HG03439 (cell line): ENCODE results near the gene ACACA.

Experiments used
- ATAC-seq: cut with Tn5 transposase; IDR thresholded peaks from one replicate; pipeline ENCODE4 v1.9.1; 2021; ENCODE audit warnings: mild to moderate bottlenecking, moderate library complexity; ENCODE audit not compliant: unreplicated experiment

Gene ACACA

DNA sequence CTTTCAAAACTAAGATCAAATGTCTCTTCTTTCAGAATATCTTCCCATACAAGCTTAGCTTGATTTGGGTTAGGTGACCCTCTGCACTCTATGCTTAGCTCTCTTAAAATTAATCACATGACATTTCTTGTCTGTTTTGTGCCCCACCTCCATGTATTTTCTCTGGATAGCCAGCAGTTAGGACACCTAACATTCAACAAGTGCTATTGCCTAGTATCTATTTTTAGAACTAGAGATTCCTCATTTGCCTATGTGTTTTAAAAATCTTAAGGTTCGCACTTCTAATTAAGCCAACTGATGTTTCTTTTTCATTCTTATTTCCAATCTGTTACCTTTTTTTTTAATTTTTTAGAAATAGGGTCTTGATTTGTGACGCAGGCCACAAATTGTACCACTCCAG lies 160.6 kb downstream of the ACACA start:
- ATAC-seq, result no peak

DNA sequence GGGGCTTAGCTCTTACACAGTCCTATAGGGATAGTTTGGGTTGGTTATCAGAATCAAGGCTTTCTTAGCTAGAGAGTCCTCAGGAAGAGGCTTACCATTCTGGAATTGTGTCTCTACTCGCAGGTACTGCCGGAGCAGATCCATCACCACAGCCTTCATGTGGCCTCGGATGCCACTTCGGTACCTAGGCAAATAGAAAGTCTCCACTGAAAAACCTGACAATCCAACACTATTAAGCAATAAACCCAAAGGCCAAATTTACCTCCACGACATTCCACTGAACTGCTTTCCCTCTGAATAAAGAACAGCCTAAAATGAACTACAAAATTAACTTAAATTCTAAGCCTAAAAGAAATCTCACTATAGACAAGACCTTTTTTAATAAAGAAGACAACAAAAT lies 166.3 kb downstream of the ACACA start:
- ATAC-seq, result no peak

DNA sequence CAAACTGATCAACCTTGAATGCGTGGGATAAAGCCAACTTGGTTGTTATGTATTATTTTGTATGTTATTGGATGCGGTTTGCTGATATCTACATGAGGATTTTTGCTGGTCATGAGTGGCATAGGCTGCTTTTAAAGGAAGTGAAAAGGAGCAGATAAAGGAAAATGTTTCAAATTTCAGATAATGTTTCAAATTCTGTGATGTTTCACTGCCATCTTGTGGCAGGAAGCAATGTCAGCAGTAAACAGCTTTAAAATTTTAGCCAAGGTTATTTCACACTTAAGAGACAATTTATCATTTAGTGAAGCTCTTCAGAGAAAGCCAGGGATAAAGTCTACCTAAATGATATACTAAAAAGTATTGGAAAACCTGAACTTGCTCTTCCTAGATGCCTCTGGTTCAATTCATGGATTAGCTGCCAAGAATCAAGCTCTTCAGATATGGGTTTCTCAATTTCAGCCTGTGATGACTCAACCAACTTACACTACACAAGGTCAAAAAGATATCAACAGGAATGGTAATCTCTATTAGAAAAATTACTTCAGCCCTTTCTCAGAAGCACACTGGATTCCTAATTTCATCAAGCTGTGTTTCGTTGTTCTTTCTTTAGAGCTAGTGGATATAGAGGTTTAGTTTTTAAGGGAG lies 166.8 kb downstream of the ACACA start:
- ATAC-seq, result no peak

DNA sequence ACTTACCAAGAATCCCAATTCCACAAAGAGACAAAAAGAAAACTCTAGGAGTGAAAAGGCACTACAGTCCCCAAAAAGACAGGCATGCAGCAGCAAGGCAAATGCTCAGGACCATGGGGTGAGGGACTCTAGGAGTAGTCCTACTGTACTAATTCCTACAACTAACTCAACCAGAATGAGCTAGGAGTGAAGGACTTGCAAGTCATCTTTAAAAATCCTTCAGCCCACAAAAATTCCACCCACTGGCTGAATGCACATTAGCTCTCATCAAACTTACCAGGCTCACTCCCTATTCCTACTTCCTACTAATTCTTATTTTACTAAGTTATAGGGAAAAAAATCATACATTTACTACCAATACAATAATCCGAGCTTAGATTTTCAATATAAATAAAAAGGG lies 172.5 kb downstream of the ACACA start:
- ATAC-seq, result no peak

DNA sequence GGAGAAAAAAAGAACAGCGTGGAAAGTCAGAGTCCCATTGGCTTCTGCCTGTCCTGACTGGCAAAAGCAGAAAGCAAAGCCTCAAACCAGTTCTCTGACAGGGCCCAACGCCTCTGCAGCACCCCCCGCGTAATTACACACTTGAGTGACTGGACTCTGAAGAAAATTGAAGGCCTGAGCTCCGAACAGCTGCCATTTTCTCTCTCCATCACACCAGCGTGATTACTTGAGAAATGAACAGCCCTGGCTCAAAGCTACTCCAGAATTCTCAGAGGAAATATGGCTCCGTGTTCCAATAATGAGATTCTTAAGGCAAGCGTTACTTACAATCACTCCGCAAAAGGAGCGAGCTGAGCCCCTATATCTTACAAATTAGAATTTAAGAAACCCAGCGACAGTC lies 173.6 kb downstream of the ACACA start:
- no peak for ATAC-seq

DNA sequence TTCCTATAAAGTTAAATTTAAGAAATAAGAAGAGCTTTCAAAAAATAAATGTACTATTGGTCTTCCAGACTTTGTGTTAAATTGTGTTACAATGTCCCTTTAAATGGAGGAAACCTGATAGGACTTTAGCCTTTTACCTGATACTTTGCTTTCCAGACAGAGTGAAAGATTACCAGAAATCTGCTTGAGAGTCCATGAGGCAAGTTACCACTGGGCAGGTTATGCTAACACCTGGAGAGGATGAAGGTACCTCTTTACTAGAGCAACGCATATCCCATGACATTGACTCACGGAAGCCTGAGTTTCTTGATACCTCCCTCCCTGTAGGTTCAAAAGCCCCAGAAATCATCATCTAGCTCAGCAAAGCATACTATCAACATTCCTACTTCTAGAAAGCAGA lies 174.7 kb downstream of the ACACA start:
- ATAC-seq, result no peak

DNA sequence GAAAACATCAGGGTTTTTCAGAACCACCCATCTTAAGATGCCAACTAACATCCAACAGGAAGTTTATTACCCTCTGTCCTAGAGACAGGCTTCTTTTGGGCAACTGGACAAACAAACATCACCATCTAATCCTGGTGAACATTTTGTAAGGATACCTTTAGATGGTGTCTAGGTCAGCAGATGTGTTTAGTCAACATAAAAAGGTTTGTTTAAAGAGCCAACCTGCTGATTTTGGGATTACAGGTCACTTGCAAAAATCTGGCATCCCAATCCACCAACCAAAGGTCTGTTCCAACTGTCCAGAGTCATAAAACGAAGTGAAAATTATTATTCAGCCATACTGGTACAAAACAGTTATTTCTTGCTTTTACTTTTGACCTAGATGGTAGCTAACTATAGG lies 176.0 kb downstream of the ACACA start:
- no peak for ATAC-seq

DNA sequence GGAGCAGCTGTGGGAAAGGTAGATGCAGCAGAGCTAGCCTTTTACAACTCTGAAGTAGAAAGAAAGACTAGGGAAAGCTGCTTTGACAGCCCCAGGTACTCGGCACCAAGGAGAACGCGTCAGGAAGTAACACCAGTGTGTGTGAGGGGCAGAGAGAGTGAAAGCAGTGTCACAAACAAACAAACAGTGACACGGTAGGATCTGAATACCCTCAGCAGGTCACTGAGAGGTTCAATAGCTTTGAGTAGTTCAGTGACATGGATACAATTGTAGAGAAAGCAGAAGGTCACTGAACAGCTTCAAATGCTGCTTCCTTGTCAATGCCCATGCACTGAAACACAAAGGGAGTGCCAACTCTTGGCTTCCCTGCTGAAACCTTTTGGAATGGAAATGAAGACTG lies 181.2 kb downstream of the ACACA start:
- ATAC-seq, result no peak

DNA sequence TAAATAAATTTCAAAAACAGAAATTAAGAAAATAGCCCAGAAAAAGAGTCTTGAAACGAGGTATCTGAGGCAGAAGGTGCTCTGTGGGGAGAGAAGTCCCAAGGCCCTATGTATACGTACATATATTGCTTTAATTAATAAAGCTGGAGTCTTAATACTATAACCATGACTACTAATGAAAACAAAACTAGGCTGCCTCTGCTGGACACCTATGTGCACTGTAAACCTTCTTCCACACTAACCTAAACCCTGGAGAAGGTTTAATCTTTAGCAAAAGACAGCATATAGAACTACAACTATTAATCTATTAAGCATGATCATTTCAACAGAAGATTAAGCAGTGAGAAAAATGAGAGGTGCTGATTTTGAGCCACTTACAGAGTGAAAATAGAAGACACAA lies 184.8 kb downstream of the ACACA start:
- ATAC-seq, result no peak

DNA sequence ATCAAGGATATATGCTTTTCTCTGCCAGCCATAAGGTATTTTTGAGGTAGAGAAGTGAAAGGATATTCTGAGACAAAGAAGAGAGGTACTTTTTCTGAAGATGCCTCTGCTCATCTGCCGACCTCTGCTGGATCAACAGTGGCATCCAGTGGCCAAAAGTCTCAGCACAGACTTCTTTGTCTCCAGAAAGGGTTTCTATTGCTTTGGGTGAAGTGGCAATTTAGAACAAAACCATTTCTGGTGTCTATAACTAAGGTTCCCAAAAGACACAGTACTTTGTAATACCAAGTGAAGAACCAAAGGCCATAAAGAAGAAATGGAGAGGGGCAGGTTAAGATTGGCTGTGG lies 186.1 kb downstream of the ACACA start:
- no peak for ATAC-seq

DNA sequence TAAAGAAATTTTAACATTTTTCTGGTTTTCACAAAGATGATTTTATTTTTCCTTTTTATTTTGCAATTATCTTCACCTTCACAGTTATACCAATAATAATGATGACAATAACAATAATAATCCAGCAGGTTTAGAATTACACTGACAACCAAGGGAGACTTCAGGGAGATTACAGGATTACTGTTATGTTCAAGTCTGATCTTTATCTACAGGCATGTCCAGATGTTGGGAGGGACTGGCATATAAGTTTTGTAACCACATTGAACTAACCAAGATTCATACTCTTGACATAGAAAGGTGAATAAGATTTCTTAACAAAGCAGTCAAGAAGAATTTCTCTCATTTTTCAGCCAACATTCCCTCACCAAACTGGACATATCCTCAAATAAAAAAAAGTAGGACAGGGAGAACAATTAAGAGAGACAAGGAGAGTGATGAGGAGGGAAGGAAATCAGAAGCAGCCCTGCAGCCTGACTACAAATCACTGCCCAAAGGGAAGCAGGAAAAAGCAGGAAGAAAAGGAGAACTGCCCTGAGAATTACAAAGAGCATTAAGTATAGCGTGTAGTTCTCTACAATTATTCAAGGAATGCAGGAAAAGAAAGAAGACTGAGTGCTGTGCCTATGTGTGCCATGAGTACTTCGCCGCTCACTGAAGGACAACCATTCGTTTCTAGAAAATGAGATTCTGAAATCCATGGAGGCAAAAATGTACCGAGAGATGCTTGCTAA lies 186.6 kb downstream of the ACACA start:
- ATAC-seq, result no peak

DNA sequence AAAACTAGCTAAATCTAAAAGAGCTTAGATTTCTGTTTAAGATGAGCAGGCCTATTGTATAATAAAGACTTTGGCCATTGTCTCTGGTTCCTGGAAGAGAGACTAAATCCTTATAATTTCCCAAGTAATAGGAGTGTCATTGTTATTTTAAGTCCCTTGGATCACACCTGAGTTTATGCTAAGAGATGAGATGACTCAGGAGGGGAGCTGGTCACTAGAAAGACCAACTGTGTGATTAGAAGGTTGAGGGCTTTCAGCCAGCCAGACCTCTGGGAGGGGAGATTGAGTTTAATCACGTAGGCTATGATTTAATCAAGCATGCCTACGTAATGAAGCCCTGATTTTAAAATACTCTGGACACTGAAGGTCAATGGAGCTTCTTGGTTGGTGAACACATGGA lies 187.8 kb downstream of the ACACA start:
- ATAC-seq, result no peak

DNA sequence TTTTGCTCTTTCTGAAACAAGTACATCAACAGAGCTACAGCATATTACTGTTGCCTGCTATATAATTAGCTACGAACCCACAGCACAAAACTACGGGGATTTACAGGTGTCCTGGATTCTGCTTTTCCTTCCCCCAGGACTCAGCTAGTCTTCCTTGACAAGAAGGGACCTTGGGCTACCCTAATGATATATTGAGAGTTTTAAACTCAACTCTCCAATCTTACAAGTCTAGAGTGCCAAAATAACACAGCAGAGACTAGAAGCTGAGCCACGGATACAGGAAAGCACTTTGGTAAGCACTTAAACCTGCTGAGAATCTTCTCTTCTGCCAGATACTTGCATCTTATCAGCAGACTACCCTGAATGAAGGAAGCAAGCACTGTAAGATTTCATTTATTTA lies 192.2 kb downstream of the ACACA start:
- no peak for ATAC-seq

DNA sequence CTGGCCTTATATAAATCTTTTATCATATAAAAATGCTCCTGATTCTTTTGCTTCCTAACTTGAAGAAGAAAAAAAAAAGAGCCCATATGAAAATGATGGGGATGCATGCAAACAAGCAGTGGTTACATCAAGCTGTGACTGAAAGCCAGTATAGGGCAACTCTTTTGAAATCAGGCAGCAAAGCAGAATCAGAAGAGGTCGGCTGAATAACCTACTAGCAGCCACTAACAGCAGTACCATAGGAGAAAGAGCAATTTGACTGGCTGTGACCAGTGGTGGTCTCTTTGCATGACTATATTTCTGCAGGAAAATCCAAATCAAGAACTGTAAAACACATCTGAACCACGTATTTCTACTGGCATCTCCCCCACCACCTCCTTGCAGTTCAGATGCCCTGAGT lies 192.7 kb downstream of the ACACA start:
- ATAC-seq, result no peak

DNA sequence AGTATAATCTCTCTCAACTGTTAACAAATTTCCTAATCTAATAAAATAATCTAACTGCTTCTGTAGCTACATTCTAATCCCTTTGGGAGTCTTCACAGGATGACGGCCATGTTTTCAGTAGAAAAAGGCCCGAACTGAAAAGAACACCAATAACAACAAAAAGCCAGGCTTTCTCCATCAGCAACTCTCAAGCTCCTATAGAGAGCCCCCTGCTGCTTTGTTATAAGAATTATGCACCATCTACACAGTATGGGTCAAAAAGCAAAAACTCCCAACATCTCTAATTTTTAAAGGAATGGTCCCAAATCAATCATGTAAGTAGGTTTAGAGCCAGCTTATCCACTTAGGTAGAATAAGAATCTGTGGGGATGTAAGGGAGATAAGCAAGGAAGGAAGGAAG lies 194.5 kb downstream of the ACACA start:
- no peak for ATAC-seq

DNA sequence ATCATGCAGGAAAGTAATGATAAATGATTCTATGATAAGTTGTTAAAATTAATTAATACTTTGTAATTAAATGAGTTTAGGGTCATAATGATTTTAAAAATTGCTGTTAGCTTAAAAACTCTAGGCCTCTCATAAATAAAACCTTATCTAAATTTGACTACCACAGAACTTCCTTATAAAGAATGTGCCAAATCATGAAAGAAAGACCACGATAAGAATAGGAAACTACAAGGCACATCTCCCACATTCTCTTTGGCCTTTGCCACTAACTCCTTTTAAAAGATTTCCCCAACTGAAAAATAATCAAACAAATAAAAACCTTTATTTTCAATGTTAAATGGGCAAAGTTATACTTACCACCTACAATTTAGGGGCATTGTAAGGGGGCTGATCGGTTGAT lies 195.5 kb downstream of the ACACA start:
- ATAC-seq, result no peak

DNA sequence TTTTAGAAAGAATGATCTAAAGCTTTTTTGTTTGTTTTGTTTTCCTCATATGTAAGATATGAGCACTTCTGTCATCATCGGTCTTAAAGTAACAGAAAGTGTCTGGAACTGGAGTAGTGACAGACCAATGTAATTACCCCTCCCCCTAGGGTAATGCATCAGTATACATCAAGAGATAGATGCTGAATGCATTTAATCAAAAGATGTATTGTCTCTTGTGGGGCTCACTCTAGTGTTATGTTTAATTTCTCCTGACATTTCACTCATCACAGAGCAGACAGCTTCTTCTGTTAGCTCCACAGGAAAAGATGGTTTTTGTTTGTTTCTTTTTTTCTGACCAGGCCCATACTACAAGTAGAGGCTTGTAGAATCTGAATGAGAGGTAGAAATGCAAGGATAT lies 199.5 kb downstream of the ACACA start:
- ATAC-seq, result no peak

DNA sequence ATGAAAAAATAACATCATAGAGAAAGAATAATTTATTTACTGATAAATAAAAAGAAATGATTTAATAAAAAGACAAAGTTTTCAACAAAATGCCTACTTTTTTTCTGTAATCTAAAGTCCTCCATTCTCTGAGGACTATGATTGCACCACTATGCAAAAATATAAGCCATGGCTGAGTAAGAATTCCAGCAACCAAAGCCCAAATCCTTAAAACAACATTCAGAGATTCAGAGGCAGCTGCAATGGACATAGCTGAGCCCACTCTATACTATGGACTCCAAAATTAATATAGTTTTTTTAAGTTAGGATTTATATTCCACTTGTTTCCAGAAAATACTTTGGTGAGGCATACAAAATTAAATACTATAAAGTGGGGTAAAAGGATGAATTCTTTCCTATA lies 200.3 kb downstream of the ACACA start:
- ATAC-seq, result no peak

DNA sequence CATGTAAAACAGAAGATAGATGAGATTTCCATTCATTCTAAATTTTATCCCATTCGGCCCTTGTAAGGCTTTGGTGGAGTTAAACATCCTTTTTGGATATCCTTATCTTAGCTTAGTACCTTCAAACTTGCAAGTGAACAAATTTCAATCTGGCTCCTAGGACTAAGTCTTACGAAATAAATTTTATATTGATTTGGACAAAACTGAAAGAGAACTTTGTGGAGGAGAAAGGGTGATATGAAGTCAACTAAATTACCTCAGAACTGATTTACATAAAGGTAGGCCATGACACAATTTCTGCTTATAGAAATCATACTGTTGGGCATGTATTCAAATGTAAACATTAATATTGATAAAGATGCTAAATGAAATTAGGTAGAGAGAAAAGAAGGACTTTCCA lies 206.1 kb downstream of the ACACA start:
- no peak for ATAC-seq

DNA sequence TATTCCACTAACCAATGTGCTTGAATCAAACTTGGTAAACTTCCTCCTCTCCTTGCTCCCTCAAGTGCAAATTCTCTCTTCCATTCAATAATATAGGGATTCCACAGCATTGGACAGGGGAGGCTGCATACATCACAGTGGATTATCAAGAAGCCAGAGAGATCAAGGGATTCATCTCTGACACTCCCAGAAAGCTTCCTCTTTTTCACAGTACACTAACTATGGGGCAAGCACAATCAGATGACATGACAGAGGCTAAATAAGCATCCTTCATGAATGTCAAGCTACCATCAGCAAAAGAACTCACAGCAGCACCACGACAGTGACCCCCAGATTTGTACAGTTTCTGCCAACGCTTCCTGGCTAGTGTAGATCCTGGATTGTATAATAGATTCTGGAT lies 209.3 kb downstream of the ACACA start:
- no peak for ATAC-seq

DNA sequence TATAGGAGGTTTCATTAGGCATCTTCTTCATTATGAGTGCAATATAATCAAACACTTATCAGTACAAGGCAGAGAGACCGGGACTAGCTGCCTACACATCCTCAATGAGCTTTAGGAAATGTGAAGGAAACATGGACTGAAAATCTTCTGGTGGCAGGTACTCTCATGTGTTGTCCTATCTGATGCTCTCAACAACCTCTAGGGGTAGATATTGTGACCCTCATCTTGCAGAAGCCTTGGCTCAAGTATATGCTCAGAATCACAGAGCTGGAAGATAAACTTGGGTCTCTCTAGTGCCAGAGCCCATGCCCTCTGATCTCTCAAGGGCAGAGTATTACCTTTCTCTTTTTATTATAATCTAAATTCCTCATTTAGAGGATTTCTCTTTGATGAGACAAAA lies 212.4 kb downstream of the ACACA start:
- no peak for ATAC-seq

DNA sequence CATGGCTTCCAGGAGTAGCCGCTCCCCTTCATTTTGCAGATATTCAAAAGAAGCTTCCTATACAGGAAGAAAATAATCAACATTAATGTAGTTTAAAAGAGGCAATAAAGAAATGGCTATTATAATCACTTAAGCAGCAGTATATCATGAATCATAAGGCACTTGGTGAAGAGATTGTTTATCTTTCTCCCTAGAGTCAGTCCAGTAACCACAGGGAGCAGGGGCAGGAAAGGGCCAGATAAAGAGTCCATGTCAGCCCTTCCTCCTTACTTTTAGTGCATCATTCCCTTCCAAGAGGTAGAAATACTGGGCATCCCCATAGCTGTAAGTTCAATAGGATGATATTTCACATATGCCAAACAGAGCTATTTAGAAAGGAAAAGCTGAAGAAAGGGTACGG lies 215.4 kb downstream of the ACACA start:
- no peak for ATAC-seq

DNA sequence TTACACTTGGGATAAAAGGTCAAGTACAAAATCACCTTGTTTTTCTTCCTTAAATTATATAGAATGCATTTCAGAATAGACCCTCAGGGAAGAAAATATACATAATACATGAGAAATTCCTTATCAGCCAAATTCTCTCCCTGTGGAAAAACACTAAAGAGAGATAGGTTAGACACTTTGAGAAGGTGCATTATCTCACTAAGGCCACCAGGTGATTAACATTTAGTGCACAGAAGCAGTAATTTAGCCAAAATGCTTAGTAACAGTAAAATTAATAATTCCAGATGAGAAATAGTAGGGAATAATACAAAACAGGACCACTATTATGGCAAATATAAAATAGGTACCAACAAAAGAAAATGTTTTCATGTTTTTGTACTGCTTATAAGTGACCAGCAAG lies 216.1 kb downstream of the ACACA start:
- ATAC-seq, result no peak
